Activated CD8-positive, alpha-beta memory T cell treated with anti-CD3 and anti-CD28 coated beads for 36 hours (primary cell): ENCODE measurements around the gene ICOSLG. TPM values are rescaled to one million over a fixed set of nuclear protein-coding genes. Genes with fewer than 3 reads are reported as not detected.
"Not testable (repeated sequence)": the region's sequence is repeated elsewhere in the genome, so short reads cannot be mapped to it uniquely, and the experiment has no call there.

ENCODE experiments used
- CTCF ChIA-PET: fragments of 350-600 bp; sonication (Branson Sonifier 250); formaldehyde crosslinking; loops from one replicate; lab custom pipeline; 2021; ENCODE audit warnings: antibody characterized with exemption; lab: Charles Lee
- POLR2A ChIA-PET: fragments of 350-600 bp; sonication (Branson Sonifier 250); formaldehyde crosslinking; loops from one replicate; lab custom pipeline; 2021; ENCODE audit warnings: antibody characterized with exemption; lab: Charles Lee
- total RNA-seq, 2 experiments: library from RNA; stranded (reverse); gene quantifications; one replicate each; pipeline ENCODE4 v1.2.3, GENCODE V29; 2021

Gene ICOSLG
- total RNA-seq, 2 experiments from 2014 or later = 1.2 to 1.4 TPM

DNA sequence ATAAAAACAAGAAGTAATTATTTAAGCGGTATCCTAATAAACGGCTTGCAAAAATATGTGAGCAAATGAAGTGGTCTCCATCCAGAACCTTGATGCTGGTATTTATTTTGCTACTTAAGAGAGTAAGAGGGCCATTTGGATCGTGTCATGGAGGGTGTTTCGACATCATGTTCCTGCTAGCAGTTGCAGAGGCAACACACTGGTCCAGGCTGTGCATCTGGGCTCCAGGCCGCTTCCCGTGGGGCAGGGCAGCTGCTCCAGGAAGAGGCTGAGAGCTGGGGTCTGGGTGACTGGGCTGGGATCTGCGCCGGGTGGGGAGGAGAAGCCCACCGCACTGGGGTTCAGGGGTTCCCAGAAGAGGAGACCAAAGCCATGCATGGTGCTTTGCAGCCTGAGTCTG is 46.3 kb downstream of the ICOSLG start:
- CTCF ChIA-PET = not testable (repeated sequence)

GRCh38 chr21:44193108-44193507 is 47.6 kb downstream of the ICOSLG start:
- CTCF ChIA-PET, POLR2A ChIA-PET: not testable (repeated sequence)

More for the DNA sequence above, 46.3 kb downstream of the ICOSLG start:
- POLR2A ChIA-PET = not testable (repeated sequence)

GRCh38 chr21:44190349-44191271 is 50.1 kb downstream of the ICOSLG start:
- POLR2A ChIA-PET, CTCF ChIA-PET: not testable (repeated sequence)

GRCh38 chr21:44184862-44185261 is 55.9 kb downstream of the ICOSLG start:
- CTCF ChIA-PET, POLR2A ChIA-PET: not testable (repeated sequence)

GRCh38 chr21:44182202-44182601 is 58.5 kb downstream of the ICOSLG start:
- CTCF ChIA-PET, POLR2A ChIA-PET: not testable (repeated sequence)

DNA sequence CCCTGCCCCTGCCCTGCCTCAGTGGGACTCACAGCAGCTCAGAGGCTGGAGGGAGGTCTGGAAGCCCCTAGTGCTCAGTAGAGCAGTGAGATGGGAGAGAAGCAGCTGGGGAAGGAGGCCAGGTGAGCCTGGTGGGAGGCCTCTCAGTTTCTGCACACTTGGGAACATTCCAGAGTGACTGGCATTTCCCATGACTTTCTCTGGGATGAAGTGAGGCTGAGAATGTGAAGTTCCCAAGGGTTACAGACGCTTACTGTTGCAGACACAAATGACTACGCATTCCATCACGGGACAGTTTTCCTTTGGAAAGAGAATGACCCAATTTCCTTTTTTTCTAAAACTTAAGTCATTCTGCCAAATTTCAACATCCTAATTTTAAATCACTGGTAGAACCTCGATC is 59.2 kb downstream of the ICOSLG start:
- POLR2A ChIA-PET = not testable (repeated sequence)

GRCh38 chr21:44176127-44176526 is 64.6 kb downstream of the ICOSLG start:
- CTCF ChIA-PET, POLR2A ChIA-PET: not testable (repeated sequence)

More for the DNA sequence above, 59.2 kb downstream of the ICOSLG start:
- CTCF ChIA-PET = not testable (repeated sequence)

GRCh38 chr21:44175189-44175588 is 65.6 kb downstream of the ICOSLG start:
- CTCF ChIA-PET, POLR2A ChIA-PET: not testable (repeated sequence)

Other genes starting within 250 kb of the ICOSLG start
- 10 to 100 TPM; 50.5 to 52.9 TPM for gene TRAPPC10, start 228.6 kb downstream of the ICOSLG start, total RNA-seq
- 10 to 100 TPM; 15.4 to 18.4 TPM for gene PWP2, start 133.5 kb downstream of the ICOSLG start, total RNA-seq
- gene GATD3, start 107.3 kb downstream of the ICOSLG start, total RNA-seq = 10 to 100 TPM; 10.5 to 11.8 TPM
- not detected for gene DNMT3L, start 21.0 kb upstream of the ICOSLG start, total RNA-seq
- gene AIRE, start 44.9 kb upstream of the ICOSLG start, total RNA-seq = not detected
- gene PFKL, start 59.1 kb upstream of the ICOSLG start, total RNA-seq = 100 to 1,000 TPM; 151 to 164 TPM
- gene CFAP410, start 98.4 kb upstream of the ICOSLG start, total RNA-seq = 10 to 100 TPM; 15.4 to 16.1 TPM
- gene TRPM2, start 112.7 kb upstream of the ICOSLG start, total RNA-seq = 1 to 10 TPM; 6.5 to 6.8 TPM
- 1 to 10 TPM; 1.0 TPM for gene LRRC3, start 214.6 kb upstream of the ICOSLG start, total RNA-seq